DMS114 treated with DMSO at 0.1 percent for 48 hours (cell line): Measurements from ENCODE around the gene SLC9A5.

ENCODE experiments used
- DNase-seq: peaks from one replicate; lab custom pipeline; 2025; ENCODE audit not compliant: unreplicated experiment; lab: John Stamatoyannopoulos, UW

SLC9A5 gene

DNA sequence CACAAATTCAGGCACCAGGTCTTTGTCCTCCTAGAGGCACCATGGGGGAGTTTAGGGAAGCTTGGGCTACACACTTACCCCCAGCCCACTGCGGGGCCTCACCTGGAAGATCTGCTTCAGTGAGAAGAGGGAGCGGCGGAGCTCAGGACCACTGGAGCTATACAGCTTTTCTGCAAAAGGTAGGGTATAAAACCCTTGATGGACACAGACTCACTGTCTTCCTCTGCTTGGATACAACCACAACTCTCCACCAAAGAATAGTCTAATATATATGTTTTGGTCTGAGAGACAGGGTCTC, 10.6 kb upstream of the SLC9A5 start:
- DNase-seq: no peak

GRCh38 chr16:67238806-67239470, 9.8 kb upstream of the SLC9A5 start:
- DNase-seq: no peak

- DNase-seq: no peak
Observed at GRCh38 chr16:67240506-67240905, 8.3 kb upstream of the SLC9A5 start.

DNA sequence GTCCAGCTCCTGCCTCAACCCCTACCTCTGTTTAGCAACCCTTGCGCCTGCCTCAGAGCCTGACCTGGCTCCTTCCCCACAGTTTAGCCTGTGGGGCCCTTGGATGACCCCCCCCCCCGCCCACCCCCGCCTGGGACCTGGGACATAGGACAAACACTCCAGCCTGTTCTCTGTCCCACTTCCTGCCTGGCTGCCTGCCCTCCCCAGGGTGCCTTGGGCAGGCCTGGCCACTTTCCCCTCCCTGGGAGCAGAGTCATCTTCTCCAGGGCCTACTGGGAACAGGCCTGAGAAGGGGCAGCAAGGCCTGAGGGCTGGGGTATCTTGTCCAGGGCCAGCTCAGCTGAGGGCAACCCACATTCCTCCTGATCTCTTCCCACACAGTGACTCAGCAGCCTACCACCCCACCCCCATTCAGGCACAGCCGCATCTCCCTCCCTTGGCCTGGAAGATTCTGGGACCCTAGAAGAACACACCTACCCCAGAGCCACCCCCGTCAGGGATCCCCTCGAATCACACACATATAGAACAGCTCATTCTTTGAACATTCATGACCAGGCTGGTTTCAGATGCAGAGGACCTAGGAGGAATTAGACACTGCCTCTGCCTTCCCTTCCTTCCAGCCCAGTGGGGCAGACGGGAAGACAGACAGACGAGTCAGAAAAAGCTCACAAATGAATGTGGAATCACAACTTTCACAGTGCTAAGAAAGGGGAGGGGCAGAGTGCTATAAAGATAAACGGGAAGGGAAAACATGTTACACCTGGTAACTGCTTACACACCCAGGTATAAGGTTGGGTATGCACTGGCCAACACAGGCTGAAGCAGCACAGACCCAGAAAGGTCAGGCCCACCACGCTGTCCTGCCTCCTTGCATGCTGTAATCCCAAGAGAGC, 7.5 kb upstream of the SLC9A5 start:
- DNase-seq: no peak

DNA sequence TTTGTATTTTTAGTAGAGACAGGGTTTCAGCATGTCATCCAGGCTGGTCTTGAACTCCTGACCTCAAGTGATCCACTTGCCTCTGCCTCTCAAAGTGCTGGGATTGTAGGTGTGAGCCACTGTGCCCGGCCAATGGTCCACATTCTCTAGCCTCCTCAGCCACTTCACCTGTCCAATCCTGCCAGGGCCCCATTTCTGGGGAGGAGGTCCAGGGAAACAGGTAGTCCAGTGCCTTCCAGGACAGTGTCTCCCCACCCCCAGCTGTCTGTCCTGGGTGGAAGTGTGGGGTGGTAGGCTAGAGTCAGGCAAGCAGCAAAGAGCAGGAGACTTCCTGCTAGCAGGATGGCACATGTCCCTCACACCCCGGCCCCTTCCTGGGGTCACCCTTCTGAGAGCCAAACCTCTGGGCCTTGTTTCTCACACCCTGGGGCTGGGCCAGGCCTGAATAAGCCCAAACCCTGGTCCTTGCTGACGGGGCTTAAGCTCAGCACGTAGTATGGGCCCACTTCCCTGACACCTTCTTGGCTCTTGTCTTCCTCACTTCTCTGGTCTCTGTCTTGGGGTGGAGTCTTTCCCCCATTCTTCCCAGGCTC, 6.5 kb upstream of the SLC9A5 start:
- no peak for DNase-seq

DNA sequence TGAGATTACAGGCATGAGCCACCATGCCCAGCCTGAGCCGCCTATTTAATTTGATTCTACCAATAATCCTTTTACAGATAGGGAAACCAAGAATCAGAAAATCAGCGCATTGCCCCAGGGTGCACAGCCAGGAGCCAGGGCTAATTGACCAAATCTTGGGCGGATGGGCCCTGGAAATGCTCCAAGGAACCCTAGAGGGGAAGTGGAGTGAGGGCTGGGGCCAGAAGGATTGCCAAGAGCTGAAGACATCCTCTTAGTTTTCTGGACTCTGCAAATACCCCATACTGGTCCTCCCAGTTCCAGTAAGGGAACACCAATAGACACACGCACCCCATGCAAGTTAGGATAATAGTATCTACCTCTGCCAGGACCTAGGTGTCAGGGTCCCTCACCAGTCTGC, 5.3 kb upstream of the SLC9A5 start:
- no peak for DNase-seq

DNA sequence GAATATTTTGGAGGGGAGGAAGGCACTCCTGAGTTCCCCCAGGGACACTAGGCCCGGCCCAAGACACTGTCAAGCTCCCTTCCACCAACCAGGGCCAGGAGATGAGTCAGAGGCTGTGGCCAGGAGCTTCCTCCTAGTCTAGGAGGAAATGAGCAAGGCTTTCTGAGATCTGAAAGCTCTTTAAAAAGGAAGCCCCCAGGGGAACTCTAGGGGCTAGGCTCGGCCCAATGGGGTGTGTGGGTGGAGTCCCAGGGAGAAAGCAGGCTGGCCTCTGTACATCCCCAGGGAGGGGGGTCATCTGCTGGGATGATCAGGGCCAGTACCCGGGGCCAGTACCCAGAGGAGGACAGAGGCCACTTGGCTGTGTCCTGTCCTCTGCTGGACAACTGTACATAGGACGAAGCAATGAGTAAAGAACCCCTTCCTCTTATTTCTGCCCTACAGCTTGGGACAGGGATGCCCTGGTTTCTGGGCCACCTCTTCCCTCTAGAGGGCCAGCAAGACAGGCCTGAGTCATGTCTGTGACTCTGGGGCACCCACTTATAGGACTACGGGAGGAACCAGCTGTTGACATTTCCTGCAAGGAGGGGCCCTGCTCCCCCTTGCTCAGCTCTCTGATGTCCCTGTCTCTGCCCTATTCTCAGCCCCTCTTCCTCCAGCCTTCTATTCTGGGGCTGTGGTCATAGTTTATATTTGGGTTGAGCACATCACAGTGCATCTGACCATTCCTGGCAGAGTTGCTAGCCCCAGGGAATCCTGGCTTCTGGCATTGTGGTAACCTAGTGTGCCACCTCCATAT, 4.2 kb upstream of the SLC9A5 start:
- no peak for DNase-seq

DNA sequence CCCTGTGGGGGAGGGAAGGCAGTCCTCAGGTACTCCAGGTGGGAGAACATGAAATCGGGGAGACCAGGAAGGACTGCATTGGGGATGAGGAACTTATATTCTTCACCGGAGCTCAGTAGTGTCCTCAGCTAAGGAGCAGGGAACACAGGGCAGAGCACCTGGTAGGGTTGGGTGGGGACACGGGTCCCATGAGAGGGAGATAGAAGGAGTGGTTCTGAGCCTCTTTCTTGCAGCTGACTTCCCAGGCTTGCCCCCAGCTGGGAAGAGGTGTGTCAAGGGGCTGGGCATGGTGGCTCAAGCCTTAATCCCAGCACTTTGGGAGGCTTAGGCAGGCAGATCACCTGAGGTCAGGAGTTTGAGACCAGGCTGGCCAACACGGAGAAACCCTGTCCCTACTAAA, 3.6 kb upstream of the SLC9A5 start:
- DNase-seq: no peak

- no peak for DNase-seq
Observed at GRCh38 chr16:67245674-67246080, 3.1 kb upstream of the SLC9A5 start.

DNA sequence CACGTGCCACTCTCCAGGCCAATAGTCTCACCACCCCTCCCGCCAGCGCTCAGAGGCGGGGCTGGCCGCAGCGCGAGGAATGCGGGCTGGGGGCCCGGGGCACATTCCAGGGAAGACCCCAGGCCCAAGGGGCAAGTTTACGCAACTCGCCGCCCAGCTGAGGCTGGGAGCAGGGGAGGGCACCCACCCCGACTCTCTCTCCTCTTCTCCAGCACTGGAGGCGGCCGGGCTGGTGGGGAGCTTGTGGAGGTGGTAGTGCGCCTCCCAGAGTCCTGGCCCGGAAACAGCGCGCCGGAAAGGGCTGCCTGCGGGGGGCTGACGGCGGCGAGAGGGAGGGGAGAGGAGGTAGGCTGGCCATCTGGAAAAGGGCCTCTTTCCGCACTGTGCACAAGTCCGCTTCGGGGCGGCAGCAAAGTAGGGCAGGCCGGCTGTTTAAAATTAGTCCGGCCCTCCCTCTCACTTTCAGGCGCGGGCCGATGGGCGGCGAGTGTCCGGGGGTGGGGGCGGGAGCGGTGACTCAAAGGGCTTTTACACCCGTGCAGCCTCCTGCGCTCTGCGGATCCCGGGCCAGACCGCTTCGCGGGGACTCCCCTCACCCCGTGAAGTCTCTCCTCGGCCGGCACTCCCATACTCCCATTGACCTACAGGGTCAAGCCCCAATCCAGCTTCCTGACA, 2.6 kb upstream of the SLC9A5 start:
- peak; percentile 41 for DNase-seq

- DNase-seq: no peak
Observed at GRCh38 chr16:67246756-67247191, 2.0 kb upstream of the SLC9A5 start.

- peak; percentile 93 for DNase-seq
Observed at GRCh38 chr16:67247192-67248072, 1.3 kb upstream of the SLC9A5 start, which contains the start of gene FHOD1. Gene FHOD1 (minus strand): TSS chr16:67247481. CDS start chr16:67247410, 71 bp downstream.

DNA sequence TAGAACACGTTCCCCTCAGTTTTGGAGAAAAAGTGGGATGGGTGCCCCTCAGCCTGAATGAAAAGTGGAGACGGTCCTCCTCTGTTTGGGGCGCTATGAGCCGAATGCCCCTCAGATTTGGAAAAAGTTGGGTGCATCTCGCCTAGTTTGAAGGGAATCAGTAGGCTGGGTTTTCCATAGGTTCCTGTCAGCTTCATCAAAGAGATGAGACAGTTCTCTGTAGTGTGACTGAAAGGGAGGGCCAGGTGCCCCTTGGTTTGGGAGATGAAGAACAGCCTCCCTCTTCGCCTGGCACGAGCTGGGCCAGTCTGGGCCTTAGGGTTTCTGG, 742 bp upstream of the SLC9A5 start:
- DNase-seq: peak; percentile 28

- DNase-seq: no peak
Observed at GRCh38 chr16:67249178-67250044, 632 bp downstream of the SLC9A5 start.

DNA sequence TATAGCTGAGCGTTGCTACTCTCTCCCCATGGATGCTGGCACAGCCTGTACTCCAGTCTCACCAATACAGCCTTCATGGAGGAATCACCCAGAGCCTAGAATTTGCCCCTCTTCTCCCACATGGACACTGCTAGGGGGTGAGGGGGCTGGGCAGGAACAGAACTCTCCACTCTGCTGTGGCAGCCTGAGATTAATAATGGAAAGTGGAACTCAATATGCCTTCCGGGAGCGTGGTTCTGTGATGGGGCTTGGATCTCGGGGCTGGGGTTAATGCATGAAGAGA, 1.2 kb downstream of the SLC9A5 start:
- no peak for DNase-seq

- DNase-seq: no peak
Observed at GRCh38 chr16:67252609-67253497, 4.1 kb downstream of the SLC9A5 start.

- no peak for DNase-seq
Observed at GRCh38 chr16:67254801-67255552, 6.2 kb downstream of the SLC9A5 start.
